IMR-90 (cell line): ENCODE measurements around the gene KCNJ1. TPM values are rescaled to one million over a fixed set of nuclear protein-coding genes. Genes with fewer than 3 reads are reported as not detected.

Experiments used
- ATAC-seq: fragments of 200-7000 bp; cut with Tn5 transposase; 2 replicates; pipeline ENCODE4 v1.9.1; 2020; ENCODE audit warnings: low read depth, mild to moderate bottlenecking, moderate library complexity
- BruUV-seq: library from RNA; stranded (reverse); fragments of 400-500 nt; replicated peaks from 2 replicates; lab custom pipeline; 2021; lab: Mats Ljungman, UMichigan
- CTCF ChIA-PET: fragments of 300-600 bp; formaldehyde crosslinking; extraction: SDS; loops from one replicate; lab custom pipeline; 2021; ENCODE audit warnings: antibody characterized with exemption; lab: Yijun Ruan, JAX
- POLR2A ChIA-PET: fragments of 300-600 bp; sonication (Branson Sonifier 250); formaldehyde crosslinking; loops from one replicate; lab custom pipeline; 2022; ENCODE audit warnings: antibody characterized with exemption; ENCODE audit not compliant: unreplicated experiment; lab: Charles Lee
- DNase-seq: peaks from one replicate; pipeline ENCODE4 v3.0.0; 2013
- H2AFZ ChIP-seq: replicated peaks from 2 replicates; pipeline ENCODE3; 2013; ENCODE audit warnings: low read length, mild to moderate bottlenecking; ENCODE audit not compliant: poor library complexity
- H2AK5ac ChIP-seq: 2 replicates; pipeline ENCODE4 v1.6.1; 2013; ENCODE audit warnings: low read depth, low read length, inconsistent platforms
- H2AK9ac ChIP-seq: replicated peaks from 2 replicates; pipeline ENCODE3; 2013; ENCODE audit warnings: mild to moderate bottlenecking, low read depth, low read length, moderate library complexity; ENCODE audit not compliant: poor library complexity
- H2BK120ac ChIP-seq: 2 replicates; pipeline ENCODE4 v1.6.1; 2013; ENCODE audit warnings: low read depth, low read length, inconsistent platforms
- H2BK15ac ChIP-seq: 3 replicates; pipeline ENCODE4 v1.6.1; 2013; ENCODE audit warnings: low read depth, low read length, inconsistent platforms
- H2BK20ac ChIP-seq: 2 replicates; pipeline ENCODE4 v1.6.1; 2013; ENCODE audit warnings: low read depth, mild to moderate bottlenecking, inconsistent platforms, low read length, moderate library complexity
- H2BK5ac ChIP-seq: 2 replicates; pipeline ENCODE4 v1.6.1; 2013; ENCODE audit warnings: mild to moderate bottlenecking, low read depth, low read length, inconsistent platforms; ENCODE audit not compliant: poor library complexity, severe bottlenecking
- H3K14ac ChIP-seq: replicated peaks from 2 replicates; pipeline ENCODE4 v1.6.1; 2013; ENCODE audit warnings: low read depth, low read length, inconsistent platforms
- H3K18ac ChIP-seq: 2 replicates; pipeline ENCODE4 v1.6.1; 2013; ENCODE audit warnings: low read depth, low read length, control low read depth
- H3K23ac ChIP-seq: 2 replicates; pipeline ENCODE4 v1.6.1; 2013; ENCODE audit warnings: low read depth, low read length, inconsistent platforms
- H3K27ac ChIP-seq: 2 replicates; pipeline ENCODE4 v1.5.1; 2013; ENCODE audit warnings: mild to moderate bottlenecking, control low read depth, low read length; ENCODE audit not compliant: insufficient read depth
- H3K27me3 ChIP-seq: 2 replicates; pipeline ENCODE4 v1.6.1; 2013; ENCODE audit warnings: low read length; ENCODE audit not compliant: control insufficient read depth, insufficient read depth
- H3K36me3 ChIP-seq: 2 replicates; pipeline ENCODE4 v1.6.1; 2013; ENCODE audit warnings: low read length, mixed read lengths; ENCODE audit not compliant: control insufficient read depth, insufficient read depth
- H3K4ac ChIP-seq: 2 replicates; pipeline ENCODE4 v1.6.1; 2013; ENCODE audit warnings: low read depth, low read length, inconsistent platforms
- H3K4me1 ChIP-seq: 2 replicates; pipeline ENCODE4 v1.6.1; 2013; ENCODE audit warnings: low read length, mixed read lengths; ENCODE audit not compliant: control insufficient read depth, insufficient read depth
- H3K4me2 ChIP-seq: 2 replicates; pipeline ENCODE4 v1.6.1; 2013; ENCODE audit warnings: low read depth, mild to moderate bottlenecking, control low read depth, low read length, moderate library complexity
- H3K4me3 ChIP-seq: 2 replicates; pipeline ENCODE4 v1.5.1; 2013; ENCODE audit warnings: low read depth, mild to moderate bottlenecking, control low read depth, low read length, moderate library complexity; ENCODE audit not compliant: insufficient read depth
- H3K56ac ChIP-seq: 2 replicates; pipeline ENCODE4 v1.6.1; 2013; ENCODE audit warnings: low read length, inconsistent platforms; ENCODE audit not compliant: insufficient read depth; ENCODE audit errors: extremely low read depth
- H3K79me1 ChIP-seq, 2 experiments: 2 replicates each; pipeline ENCODE4 v1.6.1; 2013; ENCODE audit warnings: low read length in 2 of 2, inconsistent platforms in 1 of 2, low read depth in 1 of 2
- H3K9ac ChIP-seq: 2 replicates; pipeline ENCODE4 v1.6.1; 2013; ENCODE audit warnings: low read depth, low read length, control low read depth
- H3K9me1 ChIP-seq: 2 replicates; pipeline ENCODE4 v1.6.1; 2013; ENCODE audit warnings: low read length, inconsistent platforms; ENCODE audit not compliant: insufficient read depth
- H3K9me3 ChIP-seq: 2 replicates; pipeline ENCODE4 v1.6.1; 2013; ENCODE audit warnings: low read length; ENCODE audit not compliant: control insufficient read depth, insufficient read depth
- H4K20me1 ChIP-seq: 2 replicates; pipeline ENCODE4 v1.6.1; 2013; ENCODE audit warnings: low read length, inconsistent platforms; ENCODE audit not compliant: insufficient read depth
- H4K5ac ChIP-seq: 2 replicates; pipeline ENCODE4 v1.6.1; 2013; ENCODE audit warnings: mild to moderate bottlenecking, low read depth, low read length, control low read depth
- H4K8ac ChIP-seq, 2 experiments: 2 replicates each; pipeline ENCODE4 v1.6.1; 2013; ENCODE audit warnings: low read depth in 2 of 2, low read length in 2 of 2, control low read depth in 1 of 2, inconsistent platforms in 1 of 2
- H4K91ac ChIP-seq: 2 replicates; pipeline ENCODE4 v1.6.1; 2013; ENCODE audit warnings: low read depth, low read length, inconsistent platforms; ENCODE audit not compliant: insufficient read depth
- BHLHE40 ChIP-seq: fragments of 150-350 bp; IDR thresholded peaks from 2 replicates; pipeline ENCODE4 v1.6.1; 2016; ENCODE audit warnings: mild to moderate bottlenecking, low read depth, low read length
- CEBPB ChIP-seq: IDR thresholded peaks from 2 replicates; pipeline ENCODE4 v1.6.1; 2012; ENCODE audit warnings: low read depth, low read length, improper control_type of control experiment
- CHD1 ChIP-seq: IDR thresholded peaks from 2 replicates; pipeline ENCODE4 v1.6.1; 2012; ENCODE audit warnings: low read depth, low read length, improper control_type of control experiment
- ELK1 ChIP-seq: fragments of 150-350 bp; IDR thresholded peaks from 2 replicates; pipeline ENCODE4 v1.6.1; 2016; ENCODE audit warnings: low read depth, mild to moderate bottlenecking, low read length, moderate library complexity, borderline replicate concordance
- MAFK ChIP-seq: IDR thresholded peaks from 2 replicates; pipeline ENCODE4 v1.6.1; 2012; ENCODE audit warnings: low read depth, low read length, improper control_type of control experiment
- MAZ ChIP-seq: IDR thresholded peaks from 2 replicates; pipeline ENCODE4 v1.6.1; 2012; ENCODE audit warnings: low read depth, mild to moderate bottlenecking, low read length, improper control_type of control experiment, moderate library complexity, borderline replicate concordance
- MXI1 ChIP-seq: IDR thresholded peaks from 2 replicates; pipeline ENCODE4 v1.6.1; 2012; ENCODE audit warnings: low read depth, mild to moderate bottlenecking, low read length, moderate library complexity, borderline replicate concordance
- NFE2L2 ChIP-seq: fragments of 150-350 bp; IDR thresholded peaks from 2 replicates; pipeline ENCODE4 v1.6.1; 2016; ENCODE audit warnings: low read depth, mild to moderate bottlenecking, low read length
- POLR2A ChIP-seq: IDR thresholded peaks from 2 replicates; pipeline ENCODE4 v1.6.1; 2012; ENCODE audit warnings: mild to moderate bottlenecking, low read depth, low read length
- RAD21 ChIP-seq: IDR thresholded peaks from 2 replicates; pipeline ENCODE4 v1.6.1; 2012; ENCODE audit warnings: low read length, improper control_type of control experiment
- RCOR1 ChIP-seq: IDR thresholded peaks from 2 replicates; pipeline ENCODE4 v1.6.1; 2012; ENCODE audit warnings: mild to moderate bottlenecking, low read length, improper control_type of control experiment; ENCODE audit not compliant: insufficient replicate concordance
- RFX5 ChIP-seq: IDR thresholded peaks from 2 replicates; pipeline ENCODE4 v1.8.0; 2012; ENCODE audit warnings: low read depth, mild to moderate bottlenecking, low read length, moderate library complexity
- SMC3 ChIP-seq: fragments of 150-350 bp; IDR thresholded peaks from 2 replicates; pipeline ENCODE4 v1.6.1; 2016; ENCODE audit warnings: low read depth, mild to moderate bottlenecking, antibody characterized with exemption, low read length, moderate library complexity
- WGBS, 2 experiments: methylation state at CpG; one replicate each; pipeline versions ENCODE4 v1.1.5 to v1.1.7; 2013; ENCODE audit warnings: missing lambda C conversion rate in 2 of 2; ENCODE audit not compliant: insufficient read length in 1 of 2; ENCODE audit errors: extremely low coverage in 2 of 2; 5-methylcytosine and 5-hydroxymethylcytosine counted together
- dilution Hi-C: fragments of 300-500 bp; cut with HindIII; formaldehyde crosslinking; loops from one replicate; pipeline ENCODE4 v1.14.3; 2018; ENCODE audit warnings: low sequenced_read_pairs; ENCODE audit not compliant: unreplicated experiment
- in situ Hi-C: fragments of 300-500 bp; cut with MboI; formaldehyde crosslinking; loops from 3 replicates; pipeline ENCODE4 v1.14.3; 2019; ENCODE audit warnings: low sequenced_read_pairs, inconsistent platforms, mixed read lengths
- intact Hi-C: fragments of 100-400 bp; cut with micrococcal nuclease; formaldehyde crosslinking; loops from 2 replicates; pipeline ENCODE4 v1.10.0; 2022
- polyA plus RNA-seq, 3 experiments: library from polyadenylated mRNA; depleted of rRNA; stranded (reverse); fragments of >200 nt; gene quantifications; 2 replicates each; pipeline ENCODE4 v1.2.3, GENCODE V29; 2012; ENCODE audit warnings: low replicate concordance in 1 of 3
- total RNA-seq: library from RNA; depleted of rRNA; stranded (reverse); fragments of >200 nt; gene quantifications from 2 replicates; pipeline ENCODE4 v1.2.3, GENCODE V29; 2012
- TF ChIP-seq, protein P1 (sequence below): conservative IDR thresholded peaks from 2 replicates; pipeline ENCODE4 v1.5.1; 2012; ENCODE audit warnings: mild to moderate bottlenecking, low read depth, low read length, improper control_type of control experiment
- TF ChIP-seq, protein P2 (sequence below): fragments of 150-350 bp; IDR thresholded peaks from 2 replicates; pipeline ENCODE4 v1.6.1; 2017; ENCODE audit warnings: mild to moderate bottlenecking, antibody characterized with exemption, low read length, low read depth

KCNJ1 gene
- total and polyA plus RNA-seq, 2 of the 4 experiments (the other 2 are of a cell fraction), result not detected

DNA sequence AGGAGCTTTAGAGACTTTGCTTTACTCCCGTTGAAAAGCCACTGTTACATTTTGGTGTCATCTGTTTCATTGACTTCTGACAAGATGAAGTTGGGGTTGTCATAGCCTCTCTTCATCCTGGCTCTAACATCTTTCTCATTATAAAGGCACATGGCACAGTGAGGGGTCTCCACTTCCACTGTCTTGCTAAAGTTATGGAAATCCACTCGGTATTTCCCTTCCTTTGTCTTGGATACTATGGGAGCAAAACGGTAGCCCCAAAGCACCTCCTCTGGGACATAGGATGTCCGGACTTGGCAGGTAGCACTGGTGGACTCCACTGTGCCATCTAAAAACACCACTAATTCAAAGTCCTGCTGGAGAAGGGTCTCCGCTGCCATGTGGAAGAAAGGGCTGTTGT, 28.0 kb downstream of the KCNJ1 start:
- intact Hi-C loops, result loop anchor here (10.0 kb wide), 1 partner anchor 314 kb away; no protein-coding TSS in a partner anchor
- Histone ChIP-seq H4K8ac (no peak overlapping the region), H3K14ac (no peak overlapping the region), H3K36me3 (no peaks in the 10 kb centered on the region), H2AK5ac (no peak overlapping the region), H3K4ac (no peak overlapping the region), H3K79me1 (no peaks in the 10 kb centered on the region), H3K9me3 (no peaks in the 10 kb centered on the region; the same call in 1 of the 2 replicates), H3K56ac (no peak overlapping the region), H2BK20ac (no peak overlapping the region), H2BK15ac (no peak overlapping the region), H3K9me1 (no peaks in the 10 kb centered on the region), H3K4me2 (no peak overlapping the region), H3K18ac (no peak overlapping the region), H4K5ac (no peak overlapping the region), H3K9ac (no peak overlapping the region), H2AK9ac (no peak overlapping the region), H2BK5ac (no peak overlapping the region), H4K91ac (no peak overlapping the region), H3K27ac (no peak overlapping the region), H4K20me1 (no peaks in the 10 kb centered on the region), H3K4me1 (no peaks in the 10 kb centered on the region), H2AFZ (no peak overlapping the region), H3K4me3 (no peak overlapping the region), H2BK120ac (no peak overlapping the region), H3K27me3 (peaks cover 37% of the 10 kb centered on the region), H3K23ac (no peak overlapping the region)
- DNase-seq, result no peak
- no CpG with 5 or more reads among the region's 5 CpGs for WGBS, 2 experiments
- ChIA-PET POLR2A (no interaction called here), CTCF (no interaction called here)
- dilution Hi-C loops, result loop anchor here (25.0 kb wide), 1 partner anchor 652 kb away; no protein-coding TSS in a partner anchor
- ATAC-seq, result no peak
- in situ Hi-C loops, result loop anchor here (10.0 kb wide), 1 partner anchor 554 kb away; no protein-coding TSS in a partner anchor
- BruUV-seq, result no TSS peak
- TF ChIP-seq RFX5, result no peak
- TF ChIP-seq MAFK, result no peak
- no peak for TF ChIP-seq ELK1
- TF ChIP-seq SMC3, result no peak
- no peak for TF ChIP-seq MAZ
- TF ChIP-seq, protein P1, sequence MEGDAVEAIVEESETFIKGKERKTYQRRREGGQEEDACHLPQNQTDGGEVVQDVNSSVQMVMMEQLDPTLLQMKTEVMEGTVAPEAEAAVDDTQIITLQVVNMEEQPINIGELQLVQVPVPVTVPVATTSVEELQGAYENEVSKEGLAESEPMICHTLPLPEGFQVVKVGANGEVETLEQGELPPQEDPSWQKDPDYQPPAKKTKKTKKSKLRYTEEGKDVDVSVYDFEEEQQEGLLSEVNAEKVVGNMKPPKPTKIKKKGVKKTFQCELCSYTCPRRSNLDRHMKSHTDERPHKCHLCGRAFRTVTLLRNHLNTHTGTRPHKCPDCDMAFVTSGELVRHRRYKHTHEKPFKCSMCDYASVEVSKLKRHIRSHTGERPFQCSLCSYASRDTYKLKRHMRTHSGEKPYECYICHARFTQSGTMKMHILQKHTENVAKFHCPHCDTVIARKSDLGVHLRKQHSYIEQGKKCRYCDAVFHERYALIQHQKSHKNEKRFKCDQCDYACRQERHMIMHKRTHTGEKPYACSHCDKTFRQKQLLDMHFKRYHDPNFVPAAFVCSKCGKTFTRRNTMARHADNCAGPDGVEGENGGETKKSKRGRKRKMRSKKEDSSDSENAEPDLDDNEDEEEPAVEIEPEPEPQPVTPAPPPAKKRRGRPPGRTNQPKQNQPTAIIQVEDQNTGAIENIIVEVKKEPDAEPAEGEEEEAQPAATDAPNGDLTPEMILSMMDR, result no peak
- TF ChIP-seq MXI1, result no peak
- no peak for TF ChIP-seq POLR2A
- TF ChIP-seq RCOR1, result no peak
- no peak for TF ChIP-seq NFE2L2
- no peak for TF ChIP-seq CEBPB
- TF ChIP-seq, protein P2, sequence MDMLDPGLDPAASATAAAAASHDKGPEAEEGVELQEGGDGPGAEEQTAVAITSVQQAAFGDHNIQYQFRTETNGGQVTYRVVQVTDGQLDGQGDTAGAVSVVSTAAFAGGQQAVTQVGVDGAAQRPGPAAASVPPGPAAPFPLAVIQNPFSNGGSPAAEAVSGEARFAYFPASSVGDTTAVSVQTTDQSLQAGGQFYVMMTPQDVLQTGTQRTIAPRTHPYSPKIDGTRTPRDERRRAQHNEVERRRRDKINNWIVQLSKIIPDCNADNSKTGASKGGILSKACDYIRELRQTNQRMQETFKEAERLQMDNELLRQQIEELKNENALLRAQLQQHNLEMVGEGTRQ, result no peak
- no peak for TF ChIP-seq CHD1
- no peak for TF ChIP-seq RAD21
- no peak for TF ChIP-seq BHLHE40
